ENCODE measurements around the gene TIMM17A.
"Not testable (repeated sequence)": the region's sequence is repeated elsewhere in the genome, so short reads cannot be mapped to it uniquely, and the experiment has no call there.

TIMM17A gene

DNA sequence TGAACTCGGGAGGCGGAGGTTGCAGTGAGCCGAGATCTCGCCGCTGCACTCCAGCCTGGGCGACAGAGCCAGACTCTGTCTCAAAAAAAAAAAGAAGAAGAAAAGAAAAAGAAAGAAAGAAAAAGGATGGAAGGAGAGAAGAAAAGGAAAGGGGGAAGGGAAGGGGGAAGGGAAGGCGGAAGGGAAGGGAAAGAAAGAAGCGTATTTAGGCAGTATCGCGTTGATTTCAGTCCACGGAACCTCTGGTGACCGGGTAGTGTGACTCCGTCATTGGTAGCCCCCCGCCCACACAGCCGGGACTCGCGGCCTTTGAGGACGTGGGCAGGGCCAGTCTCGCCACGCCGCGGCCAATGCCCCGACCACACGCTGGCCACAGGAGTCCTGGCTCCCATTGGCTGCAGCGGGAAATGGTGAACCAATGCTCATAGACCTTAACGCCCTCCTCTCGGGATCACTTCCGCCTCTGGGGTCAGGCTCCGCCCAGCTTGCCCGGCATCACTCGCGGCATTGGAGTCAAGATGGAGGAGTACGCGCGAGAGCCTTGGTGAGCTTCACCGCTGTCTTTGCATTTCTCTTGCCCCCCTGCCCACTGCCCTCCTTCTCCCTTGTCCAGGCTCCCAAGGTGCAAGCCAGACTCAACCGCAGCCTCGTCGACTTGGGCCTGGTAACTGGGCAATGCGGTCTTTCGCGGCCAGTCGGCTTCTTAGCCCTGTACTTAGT lies at the start of gene TIMM17A:
Gene TIMM17A, plus strand, starts transcription at position 495 of the 720 bp plus-strand sequence. Its CDS starts 24 bp downstream, at position 519.
- peak; percentile 99 for DNase-seq

DNA sequence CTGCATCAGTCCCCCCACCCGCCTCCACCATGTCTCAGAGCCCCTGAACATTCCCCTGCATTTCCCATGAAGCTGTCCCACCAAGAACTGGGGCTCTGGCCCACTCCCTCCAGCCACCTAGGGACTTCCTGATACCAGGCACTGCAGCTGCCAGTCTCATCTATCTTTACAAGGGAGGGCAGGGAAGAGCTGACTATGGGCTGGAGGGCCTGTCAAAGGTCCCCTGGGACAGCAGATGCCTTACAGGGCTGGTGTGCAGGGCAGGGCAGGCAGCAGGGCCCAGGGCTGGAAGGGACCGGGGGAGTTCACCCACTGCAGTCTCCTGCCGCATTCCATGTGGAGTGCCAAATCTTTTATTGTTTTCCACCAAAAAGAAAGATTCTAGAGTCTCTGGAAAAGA lies 49.0 kb upstream of the TIMM17A start:
- no peak for DNase-seq

DNA sequence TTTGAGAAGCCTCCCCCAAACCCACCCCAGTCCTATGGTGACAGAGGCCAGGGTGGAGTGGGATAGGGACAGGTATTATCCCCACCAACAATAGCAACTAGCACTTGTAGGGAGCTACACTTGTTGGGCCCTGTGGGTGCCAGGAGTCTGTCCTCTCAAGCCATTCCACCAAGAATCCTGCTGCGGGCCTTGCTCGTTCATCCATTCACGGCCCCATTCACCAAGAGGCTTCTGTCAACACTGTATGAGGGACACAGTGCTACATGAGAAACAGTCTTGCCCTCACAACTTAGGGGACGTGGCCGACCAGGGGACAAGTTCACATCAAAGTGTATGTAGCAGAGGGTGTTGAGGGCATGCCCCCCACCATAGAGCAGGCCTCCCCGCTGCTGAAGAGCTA lies 47.7 kb upstream of the TIMM17A start:
- DNase-seq = no peak

DNA sequence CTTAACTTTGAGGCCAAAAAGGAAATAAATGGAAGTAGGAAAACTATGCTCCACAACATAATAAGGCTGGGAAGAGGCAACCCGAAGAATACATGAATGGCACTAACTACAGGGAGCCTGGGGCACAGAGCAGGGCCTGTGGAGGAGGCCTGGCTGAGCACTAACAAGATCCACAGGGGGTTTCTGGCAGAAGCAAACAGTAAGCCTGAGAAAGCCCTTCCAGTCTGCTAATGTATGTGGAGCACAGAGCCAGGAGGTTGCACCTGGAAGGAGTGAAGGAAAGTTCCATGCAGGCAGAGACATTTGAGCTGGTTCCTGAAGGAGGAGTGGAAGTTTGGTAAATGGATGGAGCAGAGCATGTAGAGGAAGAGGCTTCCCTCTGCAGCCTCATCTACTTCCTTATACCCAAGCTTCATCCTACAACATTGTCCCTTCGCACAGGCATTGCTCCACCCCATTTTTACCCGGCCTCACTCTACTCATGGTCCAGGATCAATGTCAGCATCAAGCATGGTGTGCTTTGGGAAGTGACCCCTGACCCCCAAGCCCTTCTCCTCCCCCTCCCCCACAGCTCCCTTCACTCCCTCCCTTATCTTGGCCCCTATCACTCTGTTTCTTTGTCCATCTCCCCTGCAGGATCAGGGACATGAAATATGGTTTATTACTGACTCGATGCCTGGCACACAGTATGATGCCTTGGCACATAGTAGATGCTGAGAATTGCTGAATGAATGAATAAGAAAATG lies 43.3 kb upstream of the TIMM17A start:
- no peak for DNase-seq

DNA sequence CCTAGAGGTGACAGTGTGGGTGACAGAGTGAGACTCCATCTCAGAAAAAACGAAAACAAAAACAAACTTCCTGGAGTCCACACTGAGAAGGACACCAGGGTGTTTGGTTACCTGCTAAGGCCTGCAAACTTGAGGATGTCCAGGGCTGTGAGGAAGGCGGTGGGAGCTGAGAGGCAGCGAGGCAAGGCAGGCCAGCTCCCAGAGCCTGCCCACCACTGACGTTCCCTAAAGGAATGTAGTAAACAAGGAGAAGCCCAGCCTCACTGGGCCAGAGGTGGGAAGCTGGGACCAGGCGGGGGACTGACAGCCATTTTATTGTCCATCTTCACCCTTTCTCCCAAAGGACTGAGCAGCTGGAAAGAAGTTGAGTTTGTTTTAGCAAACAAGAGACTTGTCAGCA lies 42.5 kb upstream of the TIMM17A start:
- DNase-seq = no peak

DNA sequence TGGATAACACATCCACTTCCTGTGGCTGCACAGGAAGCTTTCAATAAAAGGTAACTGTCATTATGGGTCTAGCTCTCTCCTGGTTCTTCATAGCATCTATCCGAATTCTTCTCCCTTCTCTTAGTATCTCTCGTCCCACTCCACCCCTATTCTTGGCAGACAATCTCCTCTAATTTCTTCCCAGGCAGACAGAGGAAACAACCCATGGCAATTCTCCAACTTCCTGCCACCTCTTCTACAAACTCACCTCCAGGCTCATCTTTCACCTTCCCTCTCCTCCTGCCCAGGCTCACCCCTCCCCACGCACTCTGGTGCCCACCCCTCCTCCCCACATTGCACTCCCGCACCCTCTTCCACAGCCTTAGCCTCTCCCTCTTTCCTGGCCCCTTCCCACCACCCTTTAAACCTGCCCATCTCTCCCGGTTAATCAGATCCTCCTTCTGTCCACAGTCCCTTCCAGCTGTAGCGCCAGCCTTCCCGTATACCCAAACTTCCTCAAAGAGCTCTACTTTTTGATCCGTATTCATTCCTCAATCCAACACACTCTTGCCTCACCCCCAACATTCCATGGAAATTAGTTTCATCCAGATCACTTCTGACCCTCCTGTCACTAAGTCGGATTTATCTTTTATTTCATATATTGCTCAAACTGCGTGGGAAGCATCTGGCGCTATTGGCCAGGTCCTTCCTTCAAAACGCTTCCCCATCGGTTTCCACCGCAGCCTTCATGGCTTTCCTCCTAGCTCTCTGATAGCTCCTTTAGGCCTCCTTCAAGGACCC lies 40.7 kb upstream of the TIMM17A start:
- DNase-seq = peak; percentile 64

DNA sequence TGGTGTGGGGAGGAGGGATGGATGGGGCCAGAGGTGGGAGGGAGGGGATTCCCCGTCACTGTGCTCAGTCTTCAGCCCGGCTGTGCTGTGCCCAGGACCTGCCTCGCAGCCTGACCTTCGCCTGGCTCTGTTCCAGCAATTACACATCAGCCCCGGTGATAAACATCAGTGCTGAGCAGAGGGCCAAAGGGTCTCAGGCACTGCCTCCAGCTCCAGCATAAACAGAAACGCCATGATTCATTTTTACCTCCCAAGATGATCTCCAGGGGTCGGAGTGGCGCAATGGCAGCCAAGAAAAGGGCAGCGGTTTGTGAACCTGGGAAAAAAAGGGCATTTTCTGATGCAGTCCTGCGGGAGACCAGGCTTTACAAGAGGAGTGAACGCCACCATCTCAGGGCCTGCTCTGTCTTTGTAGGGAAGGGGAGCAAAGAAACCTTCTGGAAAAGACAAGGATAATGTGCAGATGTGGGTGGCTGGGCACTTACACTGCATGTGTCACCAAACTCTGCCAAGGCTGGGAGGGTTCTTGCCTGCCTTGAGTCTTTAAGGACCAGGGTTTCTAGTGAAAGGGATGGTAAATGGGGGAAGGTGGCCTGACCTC lies 38.6 kb upstream of the TIMM17A start:
- DNase-seq = peak; percentile 97

DNA sequence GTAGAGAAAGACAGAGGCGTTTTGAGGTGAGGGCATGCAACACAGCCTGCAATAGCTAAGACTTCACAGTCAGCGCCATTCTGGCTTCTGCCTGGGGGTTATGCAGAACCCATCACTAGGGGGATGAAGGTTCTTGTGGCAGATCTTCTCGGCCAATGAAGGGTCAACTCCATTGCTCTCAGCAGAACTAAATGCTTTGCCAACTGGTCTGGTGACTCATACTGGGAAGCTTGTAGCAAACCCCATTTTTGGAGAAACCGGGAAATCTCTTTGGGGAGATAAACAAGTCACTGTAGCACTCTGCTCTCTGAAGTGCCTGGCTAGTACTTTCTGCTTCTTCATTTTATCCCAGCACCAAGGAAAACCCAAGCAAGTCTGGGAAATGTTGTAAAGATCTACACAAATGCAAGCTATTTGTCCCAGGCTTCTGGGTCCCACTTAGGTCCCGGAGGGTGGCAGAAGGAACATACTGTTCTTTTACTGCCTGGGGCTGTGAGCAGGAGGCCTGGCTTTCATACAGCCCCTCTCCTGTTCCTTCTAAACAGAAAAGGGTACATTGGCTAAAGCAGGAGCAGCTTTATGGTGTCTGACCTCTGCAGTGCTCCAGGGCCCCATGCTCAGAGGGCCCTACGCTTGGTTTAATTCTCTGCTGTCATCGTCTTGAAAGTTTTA lies 37.8 kb upstream of the TIMM17A start:
- peak; percentile 93 for DNase-seq

DNA sequence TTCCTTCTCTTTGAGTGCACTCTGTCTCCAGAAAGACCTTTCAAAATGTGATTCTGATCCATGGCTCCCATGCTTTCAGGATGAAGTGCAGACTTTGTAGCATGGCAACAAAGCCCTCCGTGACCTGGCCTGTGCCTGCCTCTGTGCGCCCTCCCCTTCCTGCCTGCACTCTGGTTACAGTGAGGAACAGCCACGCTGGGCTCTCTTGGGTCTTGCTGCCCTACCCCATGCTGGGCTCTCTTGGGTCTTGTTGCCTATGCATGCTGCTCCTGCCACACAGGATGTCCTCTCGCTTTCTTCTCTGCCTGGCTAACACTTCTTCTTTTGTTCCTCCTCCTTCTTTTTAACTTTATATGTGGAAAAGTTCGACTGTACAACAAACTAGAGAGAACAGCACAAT lies 37.0 kb upstream of the TIMM17A start:
- DNase-seq = no peak

DNA sequence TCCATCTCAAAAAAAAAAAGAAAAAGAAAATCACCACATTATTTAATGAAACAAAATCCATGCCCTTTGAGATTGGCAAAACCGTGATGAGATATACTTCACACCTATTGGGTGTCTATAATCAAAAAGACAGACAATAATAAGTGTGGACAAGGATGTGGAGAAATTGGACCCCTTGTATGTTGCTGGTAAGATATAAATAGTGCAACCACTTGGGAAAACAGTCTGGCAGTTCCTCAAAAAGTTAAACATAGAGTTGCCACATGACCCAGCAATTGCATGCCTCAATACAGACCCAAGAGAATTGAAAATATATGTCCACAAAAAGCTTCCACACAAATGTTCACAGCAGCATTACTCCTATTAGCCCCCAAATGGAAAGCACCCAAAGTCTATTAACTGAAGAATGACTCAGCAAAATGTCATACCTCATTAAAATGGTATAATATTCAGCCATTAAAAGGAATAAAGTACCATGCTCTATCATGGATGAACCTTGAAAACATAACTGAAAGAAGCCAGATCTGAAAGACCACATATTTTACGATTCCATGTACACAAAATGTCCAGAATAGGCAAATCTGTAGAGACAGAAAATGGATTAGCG lies 33.2 kb upstream of the TIMM17A start:
- DNase-seq = no peak

DNA sequence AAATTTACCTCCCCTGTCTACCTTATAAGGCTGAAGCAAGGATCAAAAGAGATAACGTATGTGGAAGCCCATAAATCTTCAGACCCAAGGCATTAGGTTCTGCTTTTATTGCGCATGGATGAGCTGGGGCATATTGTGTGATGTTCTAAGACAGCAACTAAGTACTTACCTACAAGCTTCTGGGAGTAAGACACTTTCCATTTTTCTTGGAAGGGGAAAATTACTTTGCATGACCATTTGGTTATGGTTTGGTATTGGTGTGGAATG lies 30.1 kb upstream of the TIMM17A start:
- DNase-seq = no peak

DNA sequence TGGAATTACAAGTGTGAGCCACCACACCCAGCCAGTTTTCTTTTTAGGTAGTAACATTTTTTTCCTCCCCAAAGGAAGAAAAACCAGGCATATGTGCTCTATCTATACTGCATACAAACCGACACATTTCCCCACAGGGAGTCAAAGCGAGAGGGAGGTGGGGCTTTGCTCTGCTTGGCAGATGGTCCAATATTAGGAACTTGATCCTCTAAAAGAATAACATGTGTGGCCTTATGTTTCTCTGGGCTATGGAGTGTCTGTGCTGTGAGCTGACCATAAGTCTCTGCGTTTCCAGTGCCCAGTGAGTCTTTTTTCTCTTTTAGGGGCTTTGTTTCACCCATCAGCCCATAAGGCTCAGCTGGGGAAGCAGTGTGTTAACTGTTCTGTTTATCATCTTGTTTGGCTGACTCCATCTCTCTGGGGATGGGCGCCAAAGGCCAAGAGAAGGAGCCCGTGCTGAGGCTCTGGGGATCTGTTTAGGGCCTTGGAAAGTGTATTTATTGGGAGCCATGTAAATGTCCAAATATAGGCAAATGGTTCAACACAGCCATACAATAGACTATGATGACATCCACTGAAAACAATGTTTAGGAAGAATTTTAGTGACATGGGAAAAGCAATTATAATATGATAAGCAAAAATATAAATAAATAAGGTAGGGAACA lies 29.2 kb upstream of the TIMM17A start:
- DNase-seq = no peak

DNA sequence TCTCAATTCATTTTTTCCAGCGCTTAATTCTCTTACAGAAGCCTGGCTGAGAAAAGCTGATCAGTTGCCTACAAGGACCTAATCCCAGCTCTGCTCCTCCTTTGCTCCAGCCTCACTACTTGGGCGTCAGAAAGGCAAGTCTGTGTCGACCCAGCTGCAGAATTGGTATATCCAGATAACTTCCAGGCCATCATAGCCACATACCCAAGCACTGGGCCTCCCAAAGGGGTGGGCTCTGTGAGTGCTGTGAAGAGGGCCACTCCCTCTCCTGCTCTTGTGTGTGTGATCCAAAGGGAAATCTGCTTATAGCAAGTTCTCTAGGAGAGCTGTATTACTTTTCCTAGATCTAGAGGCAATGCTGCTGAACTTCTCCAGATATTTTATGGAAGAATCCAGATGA lies 27.0 kb upstream of the TIMM17A start:
- no peak for DNase-seq

DNA sequence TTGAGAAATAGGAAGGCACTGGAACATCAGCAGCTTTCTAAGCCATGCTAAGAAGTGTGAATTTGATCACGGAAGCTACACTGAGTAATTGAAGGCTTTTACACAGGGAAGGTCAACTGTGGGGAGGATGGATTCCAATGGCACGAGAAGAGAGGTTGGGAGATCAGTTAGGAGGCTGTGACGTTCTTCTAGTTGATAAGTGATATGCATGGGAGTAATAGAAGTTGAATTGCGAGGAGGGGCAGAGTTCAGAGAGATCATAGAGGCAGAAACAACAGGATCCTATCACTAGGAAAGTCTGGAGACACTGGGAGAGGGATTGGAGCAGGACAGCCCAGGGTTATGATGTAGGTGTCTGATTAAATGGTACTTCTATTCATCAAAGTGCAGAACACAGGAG lies 25.2 kb upstream of the TIMM17A start:
- DNase-seq = no peak

DNA sequence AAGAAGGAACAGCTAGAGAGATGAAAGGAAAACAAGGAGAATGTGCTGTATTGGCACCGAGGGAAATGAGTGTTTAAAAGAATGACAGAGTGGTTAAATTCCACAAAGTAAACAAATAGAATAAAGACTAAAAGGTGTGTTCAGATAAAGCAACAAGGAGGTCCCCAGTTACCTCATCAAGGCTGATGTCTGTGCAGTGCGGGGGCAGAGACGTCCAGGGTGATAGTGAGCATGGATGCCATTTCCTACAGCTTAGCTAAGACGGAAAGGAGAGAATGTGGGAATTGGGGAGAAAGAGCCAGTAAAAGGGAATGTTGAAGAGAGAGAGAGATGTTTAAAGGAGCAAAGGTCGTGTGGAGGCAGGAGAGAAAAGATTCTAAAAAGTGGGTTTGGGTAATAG lies 24.5 kb upstream of the TIMM17A start:
- no peak for DNase-seq

DNA sequence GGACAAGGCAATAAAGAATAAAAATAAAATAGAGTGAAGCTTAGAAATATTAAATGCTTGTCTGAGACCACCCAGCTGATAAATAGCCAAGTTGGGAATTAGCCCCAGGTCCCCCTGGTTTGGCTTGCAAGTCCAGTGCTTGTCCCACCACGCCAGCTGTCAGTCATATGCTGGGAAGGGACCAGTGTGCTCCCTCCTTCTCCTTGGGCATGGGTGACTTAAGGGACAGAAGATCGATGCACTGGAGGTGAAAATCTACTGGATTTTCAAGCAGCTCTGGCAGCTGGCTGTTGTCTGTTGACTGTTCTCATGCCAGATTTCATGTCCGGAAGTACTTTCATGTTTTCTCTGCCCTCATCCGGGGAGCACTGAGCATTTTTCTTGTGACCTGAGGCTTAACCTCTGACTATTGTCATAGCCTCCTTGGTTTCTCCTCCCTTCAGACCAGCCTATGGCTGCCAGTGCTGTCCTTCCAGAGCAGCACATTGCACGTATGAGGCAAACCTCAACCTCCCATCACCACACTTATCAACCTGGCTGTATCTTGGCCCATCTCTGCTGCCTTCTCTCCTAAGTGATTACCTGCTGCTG lies 21.4 kb upstream of the TIMM17A start:
- peak; percentile 90 for DNase-seq

DNA sequence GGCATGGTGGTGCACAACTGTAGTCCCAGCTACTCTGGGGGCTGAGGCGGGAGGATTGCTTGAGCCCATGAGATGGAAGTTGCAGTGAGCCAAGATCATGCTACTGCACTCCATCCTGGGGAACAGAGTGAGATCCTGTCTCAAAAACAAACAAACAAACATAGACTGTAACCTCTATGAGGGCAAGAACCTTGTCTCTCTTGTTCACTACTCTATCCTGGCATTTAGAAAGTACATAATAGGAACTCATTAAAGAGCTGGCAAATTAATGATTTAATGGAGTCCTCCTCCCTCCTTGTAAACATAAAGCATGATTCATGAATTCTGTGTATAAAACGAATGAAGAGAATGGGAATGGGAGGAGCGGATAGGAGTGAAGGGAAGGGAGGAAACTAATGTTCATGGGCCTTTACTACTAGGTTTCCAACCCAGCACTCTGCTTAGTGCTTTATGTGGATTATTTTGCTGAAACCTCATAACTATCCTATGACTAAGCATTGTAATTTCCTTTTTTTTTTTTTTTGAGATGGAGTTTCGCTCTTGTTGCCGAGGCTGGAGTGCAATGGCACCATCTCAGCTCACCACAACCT lies 17.6 kb upstream of the TIMM17A start:
- peak; percentile 89 for DNase-seq

DNA sequence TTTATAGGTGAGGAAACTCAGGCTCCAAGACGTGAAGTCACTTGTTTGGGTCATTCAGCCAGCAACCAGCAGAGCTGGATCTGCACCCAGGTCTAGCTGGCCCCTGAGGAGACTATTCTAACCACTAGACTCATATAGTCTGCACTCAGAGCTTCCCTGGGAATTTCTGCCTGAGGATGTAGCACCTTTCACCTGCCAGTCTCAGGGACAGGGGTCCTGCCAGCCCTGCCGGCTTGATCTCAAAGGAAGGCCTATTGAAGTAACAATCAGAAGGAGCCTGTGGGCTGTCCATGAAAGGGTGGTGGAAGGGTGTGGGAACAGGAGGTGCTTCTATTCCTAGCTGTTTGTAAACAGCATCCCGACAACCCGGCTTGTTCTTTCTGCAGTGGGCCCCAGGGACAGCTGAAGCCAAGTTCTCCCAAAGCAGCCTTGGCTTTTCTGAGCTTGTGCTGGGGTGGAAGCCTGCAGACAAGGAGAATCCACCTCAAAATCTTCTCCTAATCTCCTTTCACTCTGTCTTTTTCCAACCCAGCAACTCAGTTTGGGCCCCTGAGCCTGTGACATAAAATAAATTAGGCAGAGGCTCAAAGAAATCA lies 16.8 kb upstream of the TIMM17A start:
- DNase-seq = no peak

DNA sequence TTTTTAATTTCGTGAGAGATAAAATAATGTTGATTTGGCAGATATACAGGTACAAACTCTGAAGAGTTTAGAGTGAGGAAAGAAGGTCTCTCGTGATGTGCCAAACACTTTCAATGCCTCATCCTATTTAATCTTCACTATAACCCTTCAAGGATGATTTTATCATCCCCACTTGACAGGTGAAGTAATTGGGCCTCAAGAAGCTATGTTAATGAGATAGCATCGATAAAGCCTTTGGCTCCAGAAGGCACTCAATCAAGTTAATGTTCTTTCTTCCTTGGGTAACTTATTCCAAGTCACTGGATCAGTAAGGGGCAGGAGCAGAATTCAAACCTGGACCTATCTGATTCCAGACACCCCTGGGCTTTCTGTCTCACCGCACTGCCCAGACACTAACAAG lies 16.2 kb upstream of the TIMM17A start:
- no peak for DNase-seq

DNA sequence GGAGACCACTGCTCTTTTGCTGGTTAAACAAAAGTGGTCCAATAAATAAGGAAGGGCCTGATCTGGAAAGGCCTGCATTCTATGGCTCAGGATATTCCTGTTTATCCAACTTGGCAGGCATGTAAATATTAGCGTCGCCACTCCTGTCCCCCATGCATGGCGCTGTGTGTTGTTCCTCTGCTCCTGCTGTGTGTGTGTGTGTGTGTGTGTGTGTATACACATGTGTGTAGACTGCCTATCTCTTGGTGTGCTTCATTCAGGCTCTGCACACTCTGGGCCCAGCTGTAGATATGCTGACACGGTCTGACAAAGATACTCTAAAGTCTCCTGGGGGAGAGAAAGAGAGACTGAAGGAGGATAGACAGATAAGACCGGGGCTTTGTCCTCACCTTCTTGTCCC lies 15.7 kb upstream of the TIMM17A start:
- no peak for DNase-seq

DNA sequence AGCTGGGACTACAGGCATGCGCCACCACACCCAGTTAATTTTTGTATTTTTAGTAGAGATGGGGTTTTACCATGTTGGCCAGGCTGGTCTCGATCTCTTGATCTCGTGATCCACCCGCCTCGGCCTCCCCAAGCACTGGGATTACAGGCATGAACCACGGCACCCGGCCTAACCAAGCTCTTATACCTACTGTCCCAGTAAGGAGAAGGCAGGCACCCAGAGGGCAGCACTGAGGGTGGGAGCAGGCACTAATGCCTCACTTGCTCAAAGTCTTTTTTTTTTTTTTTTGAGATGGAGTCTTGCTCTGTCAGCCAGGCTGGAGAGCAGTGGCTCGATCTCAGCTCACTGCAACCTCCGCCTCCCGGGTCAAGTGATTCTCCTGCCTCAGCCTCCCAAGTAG lies 15.0 kb upstream of the TIMM17A start:
- DNase-seq = not testable (repeated sequence)

All from HCEC 1CT (cell line).